OCI-LY7 (cell line): ENCODE measurements around the gene SNX32. TPM values are rescaled to one million over a fixed set of nuclear protein-coding genes. Genes with fewer than 3 reads are reported as not detected.
"Not testable (repeated sequence)": the region's sequence is repeated elsewhere in the genome, so short reads cannot be mapped to it uniquely, and the experiment has no call there.

ENCODE experiments used
- BruUV-seq: library from RNA; stranded (reverse); fragments of 400-500 nt; replicated peaks from 2 replicates; lab custom pipeline; 2021; lab: Mats Ljungman, UMichigan
- CTCF ChIA-PET: fragments of 300-600 bp; sonication (Branson Sonifier 250); formaldehyde crosslinking; loops from one replicate; lab custom pipeline; 2022; ENCODE audit warnings: antibody characterized with exemption; ENCODE audit not compliant: unreplicated experiment; lab: Charles Lee
- POLR2A ChIA-PET: fragments of 300-600 bp; sonication (Branson Sonifier 250); formaldehyde crosslinking; loops from one replicate; lab custom pipeline; 2022; ENCODE audit warnings: antibody characterized with exemption; lab: Charles Lee
- DNase-seq: peaks from one replicate; pipeline ENCODE4 v3.0.0-alpha.2; 2015; ENCODE audit warnings: low spot score
- H2AFZ ChIP-seq: fragments of 200-600 bp; sonication (generic), shearing (Covaris generic); 2 replicates; pipeline ENCODE4 v1.6.1; 2014; ENCODE audit warnings: mild to moderate bottlenecking, antibody characterized with exemption, low read length, moderate library complexity
- H3K27ac ChIP-seq: fragments of 200-600 bp; sonication (generic); 2 replicates; pipeline ENCODE4 v1.5.1; 2014; ENCODE audit warnings: mixed run types, low read depth, mild to moderate bottlenecking, moderate library complexity, low read length, inconsistent platforms; ENCODE audit not compliant: poor library complexity, severe bottlenecking
- H3K36me3 ChIP-seq: fragments of 200-600 bp; sonication (generic); 2 replicates; pipeline ENCODE4 v1.6.1; 2014; ENCODE audit warnings: mild to moderate bottlenecking, antibody characterized with exemption, low read length, moderate library complexity, mixed read lengths; ENCODE audit not compliant: insufficient read depth
- H3K4me1 ChIP-seq: fragments of 200-600 bp; sonication (generic); 2 replicates; pipeline ENCODE4 v1.5.1; 2014; ENCODE audit warnings: mild to moderate bottlenecking, low read length; ENCODE audit not compliant: insufficient read depth, poor library complexity, severe bottlenecking
- H3K4me2 ChIP-seq: fragments of 200-600 bp; sonication (generic); 2 replicates; pipeline ENCODE4 v1.6.1; 2014; ENCODE audit warnings: mild to moderate bottlenecking, low read length
- H3K4me3 ChIP-seq: fragments of 200-600 bp; sonication (generic); 2 replicates; pipeline ENCODE4 v1.5.1; 2014; ENCODE audit warnings: mild to moderate bottlenecking, low read depth, low read length; ENCODE audit not compliant: poor library complexity, severe bottlenecking
- H3K79me2 ChIP-seq: fragments of 200-600 bp; sonication (generic); 2 replicates; pipeline ENCODE4 v1.6.1; 2016; ENCODE audit warnings: low read depth, mild to moderate bottlenecking, low read length, moderate library complexity, mixed read lengths; ENCODE audit not compliant: insufficient read depth
- H3K9me2 ChIP-seq: fragments of 200-600 bp; sonication (generic); 2 replicates; pipeline ENCODE4 v1.6.1; 2016; ENCODE audit warnings: mild to moderate bottlenecking, low read length, mixed read lengths; ENCODE audit not compliant: insufficient read depth
- H3K9me3 ChIP-seq: fragments of 200-600 bp; sonication (generic); 2 replicates; pipeline ENCODE4 v1.6.1; 2014; ENCODE audit warnings: mild to moderate bottlenecking, mixed run types, low read length, mixed read lengths
- H4K20me1 ChIP-seq: fragments of 200-600 bp; sonication (generic); 2 replicates; pipeline ENCODE4 v1.6.1; 2014; ENCODE audit warnings: mild to moderate bottlenecking, antibody characterized with exemption, low read length, moderate library complexity, mixed read lengths; ENCODE audit not compliant: insufficient read depth
- CTCF ChIP-seq: fragments of 200-600 bp; sonication (generic); conservative IDR thresholded peaks from 2 replicates; pipeline ENCODE4 v1.5.1; 2014; ENCODE audit warnings: mild to moderate bottlenecking, antibody characterized with exemption, low read length, moderate library complexity, mixed read lengths
- EZH2phosphoT487 ChIP-seq: fragments of 200-600 bp; sonication (generic); IDR thresholded peaks from 2 replicates; pipeline ENCODE4 v1.6.1; 2018; ENCODE audit warnings: low read depth, borderline replicate concordance, mild to moderate bottlenecking, mixed run types, antibody characterized with exemption, low read length, moderate library complexity, mixed read lengths
- intact Hi-C: fragments of 100-400 bp; cut with micrococcal nuclease; formaldehyde crosslinking; loops from one replicate; pipeline ENCODE4 v1.10.0; 2022; ENCODE audit not compliant: unreplicated experiment
- total RNA-seq, 2 experiments: library from RNA; depleted of rRNA in 1 of 2; stranded (reverse); fragments of >200 nt in 1 of 2; shearing (Covaris generic) in 1 of 2; gene quantifications; 2 replicates each; pipeline ENCODE4 v1.2.3, GENCODE V29; 2014 to 2022

SNX32 gene
- total RNA-seq, 2 experiments from 2014 or later: not detected

- ChIA-PET POLR2A (interaction anchor here (0.7 to 5.6 kb wide), 10 partner anchors 10 to 562 kb away, joined by 3 to 59 read pairs (median 4); partner anchors contain the start of genes BANF1, CFL1, EIF1AD and KAT5), CTCF (interaction anchor here (1.6 kb wide), 1 partner anchor 31 kb away, joined by 12 read pairs; the partner anchor contains the start of gene MUS81)
- H3K9me2 ChIP-seq: no peaks in the 10 kb centered on the region
- no peaks in the 10 kb centered on the region for H3K9me3 ChIP-seq
- TF ChIP-seq CTCF (peak; percentile 92), EZH2phosphoT487 (no peak)
- intact Hi-C loops: loop anchor here (2.0 to 5.0 kb wide), 3 partner anchors 27 to 161 kb away; partner anchors contain the start of genes BANF1, C11orf68, DRAP1 and EIF1AD
- TSS peak; percentile 89 for BruUV-seq
- peak overlapping the region; percentile 86 for H3K27ac ChIP-seq
- peak; percentile 83 for DNase-seq
- peak overlapping the region; percentile 93 for H3K4me3 ChIP-seq
- peaks cover 11% of the 10 kb centered on the region for H3K36me3 ChIP-seq
- H3K79me2 ChIP-seq: peaks cover 40% of the 10 kb centered on the region
- H2AFZ ChIP-seq: no peak overlapping the region
- peak overlapping the region; percentile 97 for H3K4me2 ChIP-seq
- H3K4me1 ChIP-seq: peaks cover 55% of the 10 kb centered on the region
- H4K20me1 ChIP-seq: peaks cover 5% of the 10 kb centered on the region; the same call in 1 of the 2 replicates
These were observed 57.7 kb downstream of the SNX32 start for GRCh38 chr11:65891219-65892136.

GRCh38 chr11:65892137-65892540 is 58.4 kb downstream of the SNX32 start:
- intact Hi-C loops: loop anchor here (5.0 kb wide), 2 partner anchors 110 to 160 kb away; partner anchors contain the start of genes BANF1, EIF1AD and SF3B2
- BruUV-seq, H4K20me1 ChIP-seq, H3K36me3 ChIP-seq, H3K9me2 ChIP-seq, H2AFZ ChIP-seq, CTCF ChIA-PET, H3K9me3 ChIP-seq: not testable (repeated sequence)
- Histone ChIP-seq H3K4me1 (peaks cover 49% of the 10 kb centered on the region), H3K4me2 (peak overlapping the region; percentile 97), H3K79me2 (peaks cover 34% of the 10 kb centered on the region), H3K4me3 (peak overlapping the region; percentile 93), H3K27ac (peak overlapping the region; percentile 86)
- POLR2A ChIA-PET: interaction anchor here (0.8 to 1.5 kb wide), 2 partner anchors 9 to 160 kb away, joined by 3 read pairs; partner anchors contain the start of gene SF3B2
- TF ChIP-seq CTCF: peak; percentile 38; the same call in 1 of the 2 replicates
- DNase-seq: peak; percentile 59
